Stimulated activated CD4-positive, alpha-beta T cell treated with anti-CD3 and anti-CD28 coated beads, Interleukin-4, amount 100 ng/mL, for 24 hours (primary cell): Measurements from ENCODE around the gene FOXK1.
A peak's percentile ranks its signal among the peaks of the same experiment; 100 is the strongest.

Experiments used
- DNase-seq: peaks from one replicate; pipeline ENCODE4 v3.0.0-alpha.2; 2020

The FOXK1 gene

DNA sequence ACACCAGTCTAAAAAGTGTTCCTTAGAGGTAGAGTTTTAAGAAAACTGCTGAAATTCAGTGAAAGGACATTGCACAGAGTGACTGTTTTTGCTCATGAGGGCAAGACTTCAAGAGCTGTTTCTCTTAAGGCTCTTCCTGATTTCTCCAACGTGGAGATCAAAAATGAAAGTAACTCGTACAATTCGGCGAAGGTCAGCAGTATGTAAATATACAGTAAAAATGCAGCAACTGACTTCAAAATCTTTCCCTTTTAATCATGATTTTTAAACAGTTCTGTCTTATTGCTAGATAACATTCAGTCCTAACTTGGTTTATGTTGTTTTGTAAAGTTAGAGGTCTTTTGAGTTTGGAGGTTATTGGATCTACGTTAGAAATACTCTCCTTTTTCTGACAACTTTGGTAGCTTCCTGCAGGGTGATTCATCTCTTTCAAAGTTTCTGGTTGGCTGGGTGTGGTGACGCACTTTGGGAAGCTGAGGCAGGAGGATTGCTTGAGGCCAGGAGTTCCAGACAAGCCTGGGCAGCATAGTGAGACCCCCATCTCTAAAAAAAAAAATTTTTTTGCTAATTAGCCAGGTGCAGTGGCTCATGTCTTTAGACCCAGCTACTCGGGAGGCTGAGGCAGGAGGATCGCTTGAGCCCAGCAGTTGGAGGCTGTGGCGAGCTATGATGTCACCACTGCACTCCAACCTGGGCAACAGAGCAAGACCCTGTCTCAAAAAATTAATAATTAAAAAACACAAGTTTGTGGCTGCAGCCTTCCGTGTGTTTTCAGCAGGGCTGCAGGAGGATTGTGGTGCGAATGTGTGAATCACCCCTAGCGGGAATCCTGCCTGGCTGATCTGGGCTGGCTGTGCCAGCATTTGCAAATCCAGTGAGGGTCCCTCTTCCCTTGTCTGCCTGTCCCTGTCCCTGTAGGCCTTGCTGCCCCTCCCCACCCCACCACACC lies 64.2 kb downstream of the FOXK1 start:
- no peak for DNase-seq

DNA sequence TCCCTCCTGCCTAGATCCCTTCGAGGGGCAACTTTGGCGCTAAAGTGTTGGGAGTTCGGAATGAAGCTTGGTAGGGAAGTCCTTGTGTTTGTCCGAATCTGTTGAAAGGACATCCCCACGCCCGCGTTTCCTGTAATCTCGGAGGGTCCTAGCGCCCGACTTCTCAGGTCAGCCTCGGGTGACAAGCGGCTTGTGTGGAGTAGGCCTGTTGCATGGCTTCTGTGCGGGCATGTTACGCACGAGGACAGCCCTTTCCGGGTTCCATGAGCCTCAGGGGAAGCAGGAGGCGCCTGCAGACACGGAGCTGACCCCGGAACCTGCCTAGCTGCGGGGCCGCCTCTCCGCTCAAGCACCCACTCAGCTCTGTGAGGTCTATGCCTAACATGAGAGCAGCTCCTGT lies 64.9 kb downstream of the FOXK1 start:
- no peak for DNase-seq

DNA sequence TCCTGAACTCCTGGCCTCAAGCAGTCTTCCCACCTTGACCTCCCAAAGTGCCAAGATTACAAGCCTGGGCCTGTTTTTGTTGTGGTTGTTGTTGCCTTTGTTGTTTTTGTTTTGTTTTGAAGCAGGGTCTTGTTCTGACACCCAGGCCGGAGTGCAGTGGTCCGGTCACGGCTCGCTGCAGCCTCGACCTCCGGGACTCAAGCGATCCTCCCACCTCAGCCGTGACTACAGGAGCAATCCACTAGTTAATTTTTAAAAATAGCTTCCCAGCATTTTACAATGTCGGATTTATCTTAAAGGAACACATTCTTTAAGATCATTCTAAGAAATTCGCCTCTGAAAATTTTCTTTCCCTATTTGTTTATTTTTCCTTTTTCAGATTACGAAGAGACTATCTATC lies 65.7 kb downstream of the FOXK1 start:
- no peak for DNase-seq

DNA sequence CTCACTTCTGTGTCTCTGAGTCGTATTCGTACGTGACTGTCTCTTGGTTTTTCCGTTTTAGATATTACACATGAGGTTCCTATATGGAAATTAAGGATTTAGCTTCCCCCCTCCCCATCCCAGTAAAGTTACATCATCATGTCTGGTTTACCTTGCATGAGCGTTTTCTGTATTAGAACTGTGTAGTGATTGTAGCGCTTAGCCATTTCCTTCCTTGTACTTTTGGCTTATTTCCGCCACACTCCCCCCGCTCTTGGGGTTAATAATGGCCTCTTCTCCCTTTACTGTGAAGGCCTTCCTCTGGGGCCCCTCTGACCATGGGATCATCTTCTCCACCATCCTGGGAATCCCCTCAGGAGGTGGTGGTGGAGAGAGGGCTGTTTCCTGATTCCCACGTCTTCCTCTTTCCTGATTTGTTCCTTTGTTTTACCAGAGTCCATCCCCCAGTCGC lies 66.2 kb downstream of the FOXK1 start:
- no peak for DNase-seq

DNA sequence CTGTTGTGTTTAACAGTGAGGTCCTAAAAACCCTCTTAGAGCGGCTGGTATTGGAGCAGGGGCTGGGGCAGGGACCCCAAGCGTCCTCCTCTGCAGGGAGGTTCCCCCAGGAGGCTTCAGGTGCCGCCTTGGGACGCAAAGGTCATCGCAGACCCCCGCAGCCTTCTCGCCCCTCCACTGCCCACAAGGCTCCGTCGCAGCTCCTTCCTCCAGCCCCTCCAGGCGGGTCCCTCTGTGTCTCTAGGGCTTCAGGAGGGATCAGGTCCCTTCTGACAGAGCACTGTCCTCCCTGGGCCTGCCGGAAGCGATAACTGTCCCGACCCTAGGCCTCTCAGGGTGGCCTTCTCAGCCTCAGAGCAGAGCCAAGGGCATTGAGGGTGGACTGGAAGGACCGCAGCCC lies 67.3 kb downstream of the FOXK1 start:
- no peak for DNase-seq

DNA sequence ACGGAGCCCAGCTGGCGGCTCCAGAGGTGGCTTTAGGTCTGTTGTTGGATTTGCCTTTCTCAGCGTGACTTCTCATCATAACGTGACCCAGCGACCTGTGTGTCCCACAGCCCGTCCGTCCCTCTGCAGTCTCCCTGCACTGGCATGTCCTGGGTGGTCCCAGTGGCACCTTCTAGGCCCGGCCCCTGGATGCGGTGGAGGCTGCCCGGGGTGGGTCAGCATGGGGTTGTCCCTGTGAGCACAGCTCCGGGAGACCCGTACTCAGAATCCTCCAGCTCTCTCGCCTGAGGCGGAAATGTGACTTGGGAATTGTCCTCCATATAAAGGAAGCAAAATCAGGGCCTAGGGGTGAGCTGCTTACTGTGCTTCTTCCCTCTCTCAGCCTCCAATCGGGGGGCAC lies 67.7 kb downstream of the FOXK1 start:
- no peak for DNase-seq

DNA sequence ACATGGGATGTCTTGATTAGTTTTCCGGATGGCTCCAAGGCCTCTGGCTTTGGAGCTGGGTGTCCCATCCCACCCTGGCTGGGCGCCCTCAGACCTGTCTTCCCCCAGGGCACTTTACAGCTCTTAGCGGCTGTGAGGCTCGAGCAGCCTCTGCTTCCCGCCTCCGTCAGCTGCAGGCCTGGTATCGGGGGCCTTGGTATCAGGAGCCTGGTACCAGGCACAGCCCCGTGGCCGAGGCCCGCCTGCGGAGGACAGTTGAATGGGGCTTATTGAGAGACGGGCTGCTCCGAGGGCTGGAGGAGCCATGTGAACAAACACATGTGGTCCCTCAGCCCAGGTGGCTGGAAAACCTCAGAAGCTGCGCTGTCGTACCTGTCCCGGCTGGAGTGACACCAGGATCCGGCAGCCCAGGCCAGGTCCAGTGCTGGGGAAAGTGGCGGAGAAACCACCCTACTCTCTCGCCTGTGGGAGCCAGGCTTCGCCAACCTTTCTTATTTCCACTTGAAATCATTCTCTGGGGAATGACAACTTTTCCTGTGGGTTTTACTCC lies 69.4 kb downstream of the FOXK1 start:
- no peak for DNase-seq

DNA sequence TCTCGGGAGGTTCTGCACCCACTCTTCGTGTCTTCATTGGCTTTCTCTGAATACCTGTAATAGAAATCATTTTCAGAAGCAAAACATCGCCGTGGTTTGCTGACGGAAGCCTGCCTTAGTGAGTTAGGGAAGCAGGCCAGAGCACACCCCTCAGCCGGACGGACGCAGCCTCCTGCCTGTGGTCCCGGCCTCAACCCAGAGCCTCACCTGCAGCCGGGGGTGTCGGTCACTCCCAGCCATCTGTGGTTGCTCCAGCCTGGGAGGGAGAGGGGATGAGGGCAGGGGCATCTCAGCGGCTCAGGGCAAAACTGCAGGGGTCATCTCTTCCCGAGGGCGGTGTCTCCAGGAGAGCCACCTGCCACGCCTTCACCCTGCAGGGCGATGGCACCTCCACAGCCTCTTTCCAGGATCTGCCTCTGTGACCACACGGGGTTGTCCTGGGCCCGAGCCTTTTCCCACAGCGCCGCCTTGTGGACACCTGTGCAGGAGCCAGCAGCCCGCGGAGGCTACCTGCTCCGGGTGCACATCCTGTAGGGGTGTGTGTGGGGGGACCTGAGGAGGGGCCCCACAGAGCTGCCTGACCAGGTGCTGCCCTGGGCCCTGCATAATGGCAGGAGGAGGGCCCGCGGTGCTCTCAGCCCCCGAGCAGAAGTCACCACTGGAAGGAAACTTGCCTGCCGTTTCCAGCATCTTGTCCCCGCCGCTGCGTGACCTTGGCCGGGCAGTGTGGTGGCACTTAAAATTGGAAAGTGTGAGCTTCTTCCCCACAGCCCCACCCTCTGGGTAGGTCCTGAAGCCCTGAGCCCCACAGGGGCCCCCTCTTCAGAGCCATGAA lies 71.7 kb downstream of the FOXK1 start:
- DNase-seq: peak; percentile 86

DNA sequence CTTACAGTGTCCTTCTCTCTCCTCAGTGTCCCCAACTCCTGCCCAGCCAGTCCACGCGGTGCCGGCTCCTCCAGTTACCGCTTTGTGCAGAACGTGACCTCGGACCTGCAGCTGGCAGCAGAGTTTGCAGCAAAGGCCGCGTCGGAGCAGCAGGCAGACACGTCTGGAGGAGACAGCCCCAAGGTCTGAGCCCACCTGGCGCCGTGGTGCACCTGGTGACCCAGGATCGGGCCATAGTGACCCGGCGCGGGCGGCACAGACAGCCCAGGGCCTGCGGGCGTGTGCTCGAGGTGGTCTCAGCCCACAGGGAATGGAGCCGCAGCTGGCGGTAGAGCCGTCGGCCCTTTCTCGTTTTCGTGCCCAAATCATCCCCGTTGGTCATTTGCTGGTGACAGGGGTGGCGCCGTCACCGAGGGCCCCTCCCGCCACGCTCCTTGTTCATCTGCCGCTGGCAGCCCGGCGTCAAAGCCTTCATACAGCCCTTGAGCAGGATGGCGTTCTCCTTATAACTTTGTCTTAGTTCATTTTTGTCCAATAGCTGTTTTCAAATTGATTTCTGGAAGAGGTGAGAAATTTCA lies 72.4 kb downstream of the FOXK1 start:
- no peak for DNase-seq

DNA sequence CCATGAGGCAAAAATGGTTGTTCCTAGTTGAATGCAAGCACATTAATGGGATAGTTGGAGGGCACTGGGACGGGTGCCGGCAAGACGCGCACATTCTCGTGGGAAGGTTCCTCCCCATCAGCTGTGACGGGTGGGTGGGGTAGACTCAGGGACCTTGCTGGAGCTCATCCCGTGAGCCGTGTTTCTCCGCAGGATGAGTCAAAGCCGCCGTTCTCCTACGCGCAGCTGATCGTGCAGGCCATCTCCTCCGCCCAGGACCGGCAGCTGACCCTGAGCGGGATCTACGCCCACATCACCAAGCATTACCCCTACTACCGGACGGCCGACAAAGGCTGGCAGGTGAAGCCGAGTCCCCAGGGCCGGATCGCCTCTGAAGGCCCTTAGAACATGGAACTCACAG lies 73.0 kb downstream of the FOXK1 start:
- no peak for DNase-seq

DNA sequence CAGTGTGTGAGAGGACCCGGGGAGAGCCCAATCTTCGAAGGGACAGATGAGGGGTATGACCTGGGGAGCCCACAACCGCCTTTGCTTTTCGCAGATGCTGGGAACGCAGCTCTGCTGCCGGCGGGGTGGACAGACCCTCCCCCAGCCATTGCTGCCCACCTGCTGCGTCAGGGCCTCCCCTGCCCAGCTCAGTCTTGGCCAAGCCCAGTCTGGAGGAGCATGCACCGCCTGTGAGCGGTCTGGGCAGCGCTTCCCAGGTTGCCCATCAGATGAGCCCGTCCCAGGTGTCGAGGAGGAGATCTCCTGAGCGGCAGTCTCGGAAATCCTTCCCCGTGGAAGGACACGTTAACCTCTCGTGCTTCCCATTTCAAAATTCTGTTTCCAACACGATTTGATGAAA lies 76.0 kb downstream of the FOXK1 start:
- DNase-seq: no peak

DNA sequence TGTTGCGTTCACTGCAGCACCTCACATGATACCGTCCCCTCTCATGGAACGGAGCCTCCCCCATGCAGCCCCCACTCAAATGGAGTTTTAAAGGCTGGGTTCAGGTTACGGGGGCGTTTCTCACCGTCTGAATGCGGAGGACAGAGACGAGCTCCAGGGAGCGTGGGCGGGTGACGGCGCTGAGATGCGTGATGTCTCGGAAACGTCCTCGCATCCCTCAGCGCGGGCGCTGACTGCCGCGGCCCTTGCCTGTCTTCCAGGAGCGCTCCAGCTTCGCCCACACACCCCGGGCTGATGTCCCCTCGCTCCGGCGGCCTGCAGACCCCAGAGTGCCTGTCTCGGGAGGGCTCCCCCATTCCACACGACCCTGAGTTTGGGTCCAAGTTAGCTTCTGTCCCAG lies 76.7 kb downstream of the FOXK1 start:
- DNase-seq: no peak

DNA sequence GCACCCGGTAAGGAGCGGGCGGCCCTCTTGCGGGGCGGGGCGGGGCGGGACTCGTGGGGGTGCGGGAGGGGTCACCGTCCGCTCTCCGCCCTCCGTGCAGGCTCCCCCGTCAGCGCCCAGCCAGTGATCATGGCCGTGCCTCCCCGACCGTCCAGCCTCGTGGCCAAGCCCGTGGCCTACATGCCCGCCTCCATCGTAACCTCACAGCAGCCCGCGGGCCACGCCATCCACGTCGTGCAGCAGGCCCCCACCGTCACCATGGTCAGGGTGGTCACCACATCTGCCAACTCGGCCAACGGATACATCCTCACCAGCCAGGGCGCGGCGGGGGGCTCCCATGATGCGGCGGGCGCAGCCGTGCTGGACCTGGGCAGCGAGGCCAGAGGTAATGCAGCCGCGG lies 77.1 kb downstream of the FOXK1 start:
- DNase-seq: no peak

DNA sequence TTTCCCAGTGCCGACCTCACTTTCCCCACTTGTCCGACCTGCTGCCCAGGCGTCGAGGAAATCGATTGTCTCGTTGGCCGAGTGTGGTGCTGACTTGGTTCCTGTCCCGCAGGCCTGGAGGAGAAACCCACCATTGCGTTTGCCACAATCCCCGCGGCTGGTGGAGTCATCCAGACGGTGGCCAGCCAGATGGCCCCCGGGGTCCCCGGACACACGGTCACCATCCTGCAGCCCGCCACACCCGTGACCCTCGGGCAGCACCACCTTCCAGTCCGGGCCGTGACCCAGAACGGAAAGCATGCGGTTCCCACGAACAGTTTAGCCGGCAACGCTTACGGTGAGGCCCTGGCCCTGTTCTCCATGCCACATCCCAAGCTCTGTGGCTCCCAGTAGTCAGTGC lies 78.9 kb downstream of the FOXK1 start:
- no peak for DNase-seq

DNA sequence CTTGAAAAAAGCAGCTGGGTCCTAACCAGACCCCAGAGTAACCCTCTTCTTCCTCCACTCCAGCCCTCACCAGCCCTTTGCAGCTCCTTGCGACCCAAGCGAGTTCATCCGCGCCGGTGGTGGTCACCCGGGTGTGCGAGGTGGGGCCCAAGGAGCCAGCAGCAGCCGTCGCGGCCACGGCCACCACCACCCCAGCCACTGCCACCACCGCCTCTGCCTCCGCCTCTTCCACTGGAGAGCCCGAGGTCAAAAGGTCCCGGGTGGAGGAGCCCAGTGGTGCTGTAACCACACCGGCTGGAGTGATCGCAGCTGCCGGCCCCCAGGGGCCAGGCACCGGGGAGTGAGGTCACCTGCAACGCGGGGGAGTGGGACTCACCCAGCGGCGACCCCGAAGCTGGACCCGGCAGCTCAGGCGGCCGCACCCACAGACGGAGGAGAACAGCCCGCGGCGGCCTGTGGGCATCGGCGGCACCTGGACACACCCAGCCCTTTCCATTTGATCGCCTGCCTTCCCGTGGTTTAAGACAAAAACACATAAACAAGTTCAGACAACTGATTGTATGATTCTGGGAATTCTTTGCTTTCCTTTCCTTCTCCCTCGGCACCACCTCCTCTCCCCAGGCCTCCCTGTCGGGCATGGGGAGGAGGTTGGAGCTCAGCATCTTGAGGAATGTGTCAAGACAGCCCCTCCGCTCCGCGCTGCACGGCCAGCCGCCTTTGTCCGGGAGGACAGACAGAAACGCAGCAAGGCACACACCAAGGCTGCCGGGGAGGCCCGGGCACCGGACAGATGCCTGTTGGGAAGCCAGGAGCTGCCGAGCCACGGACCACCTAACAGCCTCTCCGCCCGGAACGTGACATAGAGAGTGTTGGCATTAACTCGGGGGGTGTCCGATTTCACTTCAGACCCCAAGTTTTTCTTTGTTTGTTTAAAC lies 80.3 kb downstream of the FOXK1 start:
- no peak for DNase-seq

DNA sequence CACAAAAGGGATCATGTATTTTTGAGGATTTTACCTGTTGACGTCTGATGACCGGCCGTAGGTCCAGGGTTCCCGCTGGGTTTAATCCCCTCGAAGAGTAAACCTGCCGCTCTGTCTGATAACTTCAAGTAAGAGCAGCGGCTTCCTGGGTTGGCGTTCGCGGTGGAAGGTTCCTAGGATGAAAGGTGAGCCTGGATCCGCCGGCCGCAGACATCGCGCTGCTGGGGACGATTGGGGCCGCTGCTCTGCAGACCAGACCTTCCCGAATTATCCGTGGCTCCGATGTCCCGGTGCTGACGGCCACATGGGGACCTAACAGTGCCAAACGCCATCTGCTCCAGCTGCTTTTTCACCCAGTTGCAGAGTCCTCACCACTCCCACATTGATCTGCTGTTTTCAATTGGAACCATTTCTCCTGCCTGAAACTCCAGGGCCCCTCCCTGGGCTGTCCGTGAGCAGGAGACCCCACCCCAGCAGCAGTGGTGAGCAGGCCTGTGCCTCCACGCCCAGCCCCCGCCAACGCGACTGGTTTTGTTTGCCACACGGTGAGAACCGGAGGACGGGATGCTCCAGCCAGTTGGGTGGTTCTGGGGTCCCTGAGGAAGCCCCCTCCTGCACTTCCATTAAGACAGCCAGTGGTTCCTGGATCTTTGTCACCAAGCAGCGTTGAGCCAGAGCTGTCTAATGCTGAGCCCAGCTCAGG lies 81.1 kb downstream of the FOXK1 start:
- DNase-seq: no peak

DNA sequence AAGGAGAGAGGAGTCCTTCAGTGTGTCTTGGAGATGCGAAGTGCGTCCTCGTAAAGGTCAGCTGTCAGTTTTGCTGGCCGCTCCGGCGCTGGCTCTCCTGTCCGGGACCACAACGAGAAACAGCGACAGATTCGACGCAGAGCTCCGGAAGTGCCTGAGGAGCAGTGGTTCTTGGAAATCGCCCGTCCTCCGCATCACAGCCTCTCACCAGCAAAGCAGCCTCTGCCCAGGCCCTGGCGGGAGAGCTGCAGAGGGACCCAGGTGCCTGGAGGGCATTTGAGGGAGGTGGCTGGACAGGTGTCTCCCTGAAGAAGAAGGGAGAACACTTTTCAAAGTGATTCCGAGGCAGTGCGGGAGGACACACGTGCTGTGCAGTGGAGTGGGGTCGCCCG lies 81.7 kb downstream of the FOXK1 start:
- DNase-seq: no peak

DNA sequence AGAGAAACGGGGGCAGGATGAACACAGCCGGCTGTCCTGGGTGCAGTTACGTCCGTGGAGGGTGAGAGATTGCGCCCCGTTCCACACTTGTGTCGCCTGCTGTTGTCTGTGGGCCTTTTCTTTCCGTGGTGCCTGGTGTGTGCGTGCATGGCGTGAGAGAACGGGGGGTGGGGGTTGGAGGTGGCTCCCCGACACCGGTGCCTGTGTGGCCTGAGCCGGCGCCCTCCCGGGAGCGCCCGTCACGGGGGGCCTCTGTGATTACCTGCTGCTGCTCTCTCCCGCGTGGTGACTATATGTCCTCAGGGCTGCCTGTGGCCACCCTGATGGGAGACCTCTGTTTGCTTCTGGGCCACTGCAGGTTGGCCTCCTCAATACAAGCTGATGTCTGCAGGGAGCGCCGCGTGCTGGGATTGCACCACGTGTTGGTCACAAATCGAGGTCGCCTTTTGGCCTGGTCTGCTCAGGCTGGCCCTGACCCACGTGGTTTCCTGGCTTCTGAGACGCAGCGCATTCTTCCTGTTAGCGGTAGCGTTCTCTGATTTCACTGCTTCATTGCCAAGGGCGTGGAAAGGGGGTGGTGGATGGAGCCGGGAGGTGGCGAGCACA lies 82.4 kb downstream of the FOXK1 start:
- DNase-seq: no peak

DNA sequence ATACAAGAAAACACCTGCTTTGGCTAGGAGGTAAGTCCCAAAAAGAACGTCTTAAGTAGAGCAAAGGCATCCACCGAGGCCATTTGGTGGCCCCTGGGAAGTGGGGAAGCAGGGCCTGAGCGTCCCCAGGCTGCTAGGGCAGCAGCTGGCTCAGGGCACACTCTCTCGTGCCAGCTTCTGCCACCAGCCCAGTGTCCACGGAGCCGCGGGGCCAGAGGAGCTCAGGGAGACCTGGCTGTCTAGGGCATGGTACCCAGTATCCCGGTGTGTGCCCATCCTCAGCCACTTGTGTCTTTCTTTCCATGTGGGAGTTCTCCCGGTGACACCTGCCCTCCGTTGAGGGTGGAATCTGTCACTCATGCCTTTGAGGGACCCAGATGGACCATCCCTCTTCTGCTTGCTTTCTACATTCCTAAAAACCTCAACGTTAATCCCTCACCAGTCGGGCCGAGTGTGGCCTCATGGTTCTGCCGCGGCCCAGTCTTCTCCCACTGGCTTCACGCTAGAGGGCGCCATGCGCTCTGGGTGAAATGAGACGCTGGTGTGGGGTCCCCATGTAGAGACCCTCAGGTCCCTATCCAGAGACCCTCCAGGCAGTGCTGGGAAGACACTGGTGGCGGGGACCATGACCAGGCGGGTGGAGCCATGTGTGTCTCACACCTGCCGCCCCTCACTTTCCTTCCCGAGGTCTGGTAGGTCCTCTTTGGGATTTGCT lies 83.8 kb downstream of the FOXK1 start:
- DNase-seq: no peak
